Memory B cell (primary cell): ENCODE measurements around the gene PALD1.

Experiments
- ATAC-seq: fragments of 150-1000 bp; cut with Tn5 transposase; 2 replicates; pipeline ENCODE4 v1.10.0; 2021; ENCODE audit warnings: low read depth, mild to moderate bottlenecking, moderate library complexity
- DNase-seq, 2 donors: peaks; one replicate each; pipeline ENCODE4 v3.0.0; 2022; ENCODE audit warnings: low spot score in 2 of 2
- H3K27ac Mint-ChIP-seq: one replicate; pipeline ENCODE4 v1.8.0; 2022; ENCODE audit warnings: mild to moderate bottlenecking, moderate library complexity, mixed read lengths
- H3K27me3 Mint-ChIP-seq: one replicate; pipeline ENCODE4 v1.8.0; 2022; ENCODE audit warnings: mixed read lengths
- H3K36me3 Mint-ChIP-seq: one replicate; pipeline ENCODE4 v1.8.0; 2022; ENCODE audit warnings: mild to moderate bottlenecking, mixed read lengths
- H3K4me1 Mint-ChIP-seq: one replicate; pipeline ENCODE4 v1.8.0; 2022; ENCODE audit warnings: mixed read lengths
- H3K4me3 Mint-ChIP-seq: one replicate; pipeline ENCODE4 v1.8.0; 2022; ENCODE audit warnings: mild to moderate bottlenecking, moderate library complexity, mixed read lengths
- H3K9me3 Mint-ChIP-seq: one replicate; pipeline ENCODE4 v1.8.0; 2022; ENCODE audit warnings: mixed read lengths

Gene PALD1

DNA sequence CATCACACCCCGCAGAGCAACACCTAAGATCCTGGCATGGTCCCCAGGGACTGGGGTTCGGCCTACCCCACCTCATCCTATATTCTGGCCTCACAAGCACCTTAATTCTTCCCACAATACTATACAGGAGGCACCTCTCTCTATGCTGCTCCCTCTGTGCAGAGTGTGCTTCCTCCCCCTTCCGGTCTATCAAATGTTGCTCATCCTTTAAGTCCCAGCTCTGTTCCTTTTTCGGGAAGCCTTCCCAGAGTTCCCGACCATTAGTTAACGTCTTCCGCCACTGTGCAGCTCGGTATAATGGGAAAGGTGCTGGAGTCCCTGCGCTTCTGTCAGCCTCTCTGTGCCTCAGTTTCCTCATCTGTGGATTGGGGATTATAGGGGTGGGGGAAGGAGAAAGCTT lies 21.8 kb downstream of the PALD1 start:
- no peak for DNase-seq
- no peaks in the 10 kb centered on the region for H3K9me3 Mint-ChIP-seq
- no peaks in the 10 kb centered on the region for H3K36me3 Mint-ChIP-seq
- H3K4me1 Mint-ChIP-seq: peaks cover 13% of the 10 kb centered on the region
- H3K27ac Mint-ChIP-seq: no peak overlapping the region
- no peak overlapping the region for H3K4me3 Mint-ChIP-seq
- no peak for ATAC-seq
- no peaks in the 10 kb centered on the region for H3K27me3 Mint-ChIP-seq

DNA sequence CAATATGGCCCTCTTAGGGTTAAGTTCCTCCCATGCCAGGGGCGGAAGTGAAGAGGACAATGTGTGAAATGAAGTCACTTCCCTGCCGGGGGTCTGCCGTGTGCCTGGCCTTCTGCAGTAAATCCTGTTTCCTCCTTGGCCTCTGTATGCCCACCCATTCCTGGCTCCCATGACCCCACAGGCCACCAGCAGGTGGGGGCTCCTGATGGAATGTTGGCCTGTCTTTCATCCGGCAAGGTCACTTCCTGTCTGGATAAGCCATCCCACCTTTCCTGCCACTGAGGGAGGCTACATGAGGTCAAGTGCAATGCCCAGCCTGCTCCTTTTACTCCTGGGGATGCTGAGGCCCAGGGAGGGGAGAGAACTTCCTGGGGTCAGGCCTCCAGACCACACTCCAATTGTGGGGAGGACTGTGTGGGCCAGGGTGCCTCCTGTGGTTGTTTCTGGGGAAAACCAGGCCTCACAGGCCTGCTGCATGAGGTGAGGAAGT lies 22.3 kb downstream of the PALD1 start:
- DNase-seq: no peak
- H3K9me3 Mint-ChIP-seq: no peaks in the 10 kb centered on the region
- no peaks in the 10 kb centered on the region for H3K27me3 Mint-ChIP-seq
- peaks cover 11% of the 10 kb centered on the region for H3K4me1 Mint-ChIP-seq
- no peak overlapping the region for H3K27ac Mint-ChIP-seq
- H3K36me3 Mint-ChIP-seq: no peaks in the 10 kb centered on the region
- no peak overlapping the region for H3K4me3 Mint-ChIP-seq
- no peak for ATAC-seq

DNA sequence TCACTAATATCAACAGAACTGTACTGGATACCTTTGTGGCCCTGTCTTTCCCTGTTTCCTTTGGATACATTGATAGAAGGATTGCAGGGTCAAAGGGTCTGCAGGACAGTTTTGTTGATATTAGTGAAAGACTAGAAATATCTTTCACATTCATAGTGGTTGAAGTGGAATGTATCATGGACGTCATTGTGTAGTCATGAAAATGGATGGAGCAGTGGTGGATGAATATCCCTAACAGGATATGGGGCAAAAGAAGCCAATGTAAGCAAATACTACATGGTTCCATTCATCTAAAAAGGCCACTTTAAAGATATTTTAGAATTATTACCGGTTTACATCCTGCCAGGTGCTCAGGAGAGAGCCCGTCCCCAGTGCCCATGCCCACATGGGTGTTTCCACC lies 23.8 kb downstream of the PALD1 start:
- Mint-ChIP-seq H3K27me3 (no peaks in the 10 kb centered on the region), H3K27ac (no peak overlapping the region), H3K4me1 (peaks cover 11% of the 10 kb centered on the region), H3K9me3 (no peaks in the 10 kb centered on the region), H3K36me3 (no peaks in the 10 kb centered on the region), H3K4me3 (no peak overlapping the region)
- ATAC-seq (no peak), DNase-seq (no peak)

DNA sequence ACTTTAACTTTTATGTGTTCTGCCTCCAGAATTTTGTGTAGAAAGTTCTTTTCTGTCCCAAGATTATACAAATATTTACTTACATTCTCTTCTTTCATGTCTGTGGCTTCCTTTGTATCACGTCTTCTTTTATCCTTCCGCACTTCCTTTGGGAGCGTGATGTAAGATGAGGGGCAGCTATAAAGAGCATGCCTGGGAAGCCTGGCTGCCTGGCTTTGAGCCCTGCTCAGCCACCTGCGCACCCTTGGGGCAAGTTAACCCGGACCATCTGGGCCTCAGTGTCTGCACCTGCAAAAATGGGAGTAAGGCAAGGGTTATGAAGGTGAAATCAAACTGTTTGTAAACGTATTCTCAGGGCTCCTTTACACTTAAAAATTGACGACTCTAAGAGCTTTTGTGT lies 25.2 kb downstream of the PALD1 start:
- no peak for ATAC-seq
- no peak for DNase-seq
- Mint-ChIP-seq H3K27me3 (no peaks in the 10 kb centered on the region), H3K27ac (no peak overlapping the region), H3K4me1 (peaks cover 15% of the 10 kb centered on the region), H3K36me3 (no peaks in the 10 kb centered on the region), H3K4me3 (no peak overlapping the region), H3K9me3 (no peaks in the 10 kb centered on the region)

DNA sequence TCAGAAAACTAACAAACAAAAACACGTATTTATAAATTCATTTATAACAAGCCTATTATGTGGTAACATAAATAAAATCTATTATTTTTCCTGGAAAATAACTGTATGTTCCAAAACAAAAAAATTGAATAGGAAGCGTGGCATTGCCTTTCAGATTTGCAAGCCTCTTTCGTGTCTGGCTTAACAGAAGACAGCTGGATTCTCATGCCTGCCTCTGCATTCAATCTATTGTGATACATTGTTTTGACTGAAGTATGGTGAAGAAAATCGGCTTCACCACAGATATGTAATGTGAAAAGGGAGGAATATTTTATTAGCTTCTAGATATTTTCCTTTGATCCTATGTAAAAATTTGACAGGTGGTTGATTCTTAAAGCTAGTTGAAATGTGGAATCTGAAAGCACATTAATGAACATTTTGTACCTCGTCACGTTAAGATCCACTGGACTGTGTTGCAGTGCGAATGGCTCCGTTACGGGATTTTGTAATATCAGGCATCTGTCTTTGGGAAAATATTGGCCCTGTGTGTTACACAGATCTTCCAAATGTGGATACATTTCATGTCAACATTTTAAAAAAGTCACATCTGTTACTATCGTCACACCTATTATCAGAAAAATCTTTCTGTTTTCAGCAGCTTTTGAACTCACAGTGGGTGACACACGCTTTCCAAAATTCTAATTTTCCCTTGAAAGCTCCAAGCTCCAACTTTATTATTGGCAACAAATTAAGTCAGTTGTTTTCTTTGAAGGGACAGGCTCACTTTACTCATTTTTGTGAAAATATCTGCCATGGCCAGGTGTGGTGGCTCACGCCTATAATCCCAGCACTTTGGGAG lies 26.2 kb downstream of the PALD1 start:
- ATAC-seq: no peak
- H3K27me3 Mint-ChIP-seq: no peaks in the 10 kb centered on the region
- H3K4me3 Mint-ChIP-seq: no peak overlapping the region
- no peak overlapping the region for H3K27ac Mint-ChIP-seq
- no peak for DNase-seq
- peaks cover 20% of the 10 kb centered on the region for H3K4me1 Mint-ChIP-seq
- H3K36me3 Mint-ChIP-seq: no peaks in the 10 kb centered on the region
- H3K9me3 Mint-ChIP-seq: no peaks in the 10 kb centered on the region

DNA sequence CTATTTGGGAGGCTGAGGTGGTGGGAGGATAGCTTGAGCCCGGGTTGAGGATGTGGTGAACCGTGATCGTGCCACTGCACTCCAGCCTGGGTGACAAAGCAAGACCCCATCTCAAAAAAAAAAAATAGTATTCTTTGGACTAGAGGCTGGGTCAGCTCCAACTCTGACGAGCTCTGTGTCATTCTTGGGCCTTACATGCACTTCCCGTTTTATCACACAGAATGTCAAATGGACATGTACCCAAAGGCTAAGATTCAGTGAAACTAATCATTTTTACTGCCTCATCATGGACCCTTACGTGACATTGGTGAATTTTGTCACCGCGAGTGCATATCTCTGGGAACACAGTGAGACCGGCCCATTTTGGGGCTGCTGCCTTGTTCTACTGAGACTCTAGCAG lies 27.3 kb downstream of the PALD1 start:
- Mint-ChIP-seq H3K27me3 (no peaks in the 10 kb centered on the region), H3K4me3 (no peak overlapping the region), H3K27ac (no peak overlapping the region), H3K9me3 (no peaks in the 10 kb centered on the region), H3K4me1 (peaks cover 11% of the 10 kb centered on the region), H3K36me3 (no peaks in the 10 kb centered on the region)
- ATAC-seq (no peak), DNase-seq (no peak)

DNA sequence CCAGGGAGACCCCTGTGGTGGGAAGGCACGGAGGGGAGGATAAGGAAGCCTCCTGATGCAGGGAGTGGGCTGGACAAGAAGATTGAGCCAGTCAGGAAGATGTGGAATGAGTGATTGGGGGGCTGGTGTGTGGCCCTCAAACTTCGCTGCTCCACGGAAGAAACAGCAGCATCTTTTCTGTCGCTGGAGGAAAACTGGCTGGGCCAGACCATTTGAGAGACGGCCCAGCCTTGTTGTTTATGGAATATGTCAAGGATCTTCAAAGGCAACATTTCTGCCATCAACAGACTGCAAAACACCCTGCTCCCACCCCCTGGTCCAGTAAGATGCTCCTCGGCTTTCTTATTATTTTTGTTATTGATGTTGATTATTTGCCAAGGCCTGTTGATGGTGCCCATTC lies 29.4 kb downstream of the PALD1 start:
- H3K27ac Mint-ChIP-seq: no peak overlapping the region
- H3K27me3 Mint-ChIP-seq: no peaks in the 10 kb centered on the region
- DNase-seq (no peak), ATAC-seq (no peak)
- no peak overlapping the region for H3K4me3 Mint-ChIP-seq
- peaks cover 11% of the 10 kb centered on the region for H3K4me1 Mint-ChIP-seq
- no peaks in the 10 kb centered on the region for H3K36me3 Mint-ChIP-seq
- no peaks in the 10 kb centered on the region for H3K9me3 Mint-ChIP-seq

DNA sequence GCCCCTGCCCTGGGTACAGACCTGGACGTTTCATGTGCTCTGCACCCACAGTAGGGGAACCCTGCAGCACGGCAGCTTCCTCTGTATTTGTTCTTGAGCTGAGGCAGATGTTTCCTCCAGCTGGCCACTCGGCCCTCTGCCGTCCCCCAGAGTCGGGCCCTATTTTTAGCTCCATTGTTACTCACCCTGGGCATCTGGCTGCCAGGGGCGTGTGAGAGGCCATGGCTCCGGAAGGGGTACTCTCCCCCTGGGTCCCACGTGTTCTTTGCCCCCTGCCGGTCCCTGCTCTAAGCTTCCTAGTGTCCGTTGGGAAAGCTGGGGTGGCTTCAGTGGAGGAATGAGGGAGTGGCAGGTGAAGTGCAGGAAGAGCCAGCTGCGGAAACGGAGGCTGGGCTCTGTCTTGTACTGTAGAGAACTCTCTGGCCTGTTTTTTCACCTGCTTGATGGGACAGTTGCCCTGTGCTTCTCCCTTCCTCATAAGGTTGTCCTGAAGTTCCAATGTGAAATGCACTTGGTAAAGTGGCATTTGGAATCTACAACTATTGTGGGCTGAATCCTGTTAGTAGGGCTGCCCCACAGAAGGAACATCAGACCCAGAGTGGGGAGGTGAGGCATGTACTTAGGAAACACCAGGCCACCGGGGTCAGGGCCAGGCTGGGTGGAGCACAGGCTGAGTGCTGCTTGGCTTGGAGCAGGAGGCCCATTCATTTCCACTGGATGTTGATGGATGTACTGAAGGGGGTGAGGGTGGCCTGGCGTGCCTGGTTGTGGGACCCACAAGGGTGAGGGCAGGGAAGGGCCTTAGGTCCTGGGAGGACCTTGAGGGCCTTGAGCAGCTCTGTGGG lies 30.6 kb downstream of the PALD1 start:
- ATAC-seq: peak; percentile 38
- Mint-ChIP-seq H3K9me3 (no peaks in the 10 kb centered on the region), H3K36me3 (no peaks in the 10 kb centered on the region), H3K27me3 (no peaks in the 10 kb centered on the region), H3K27ac (peak overlapping the region; percentile 72), H3K4me1 (peaks cover 16% of the 10 kb centered on the region), H3K4me3 (peak overlapping the region; percentile 51)
- no peak for DNase-seq

DNA sequence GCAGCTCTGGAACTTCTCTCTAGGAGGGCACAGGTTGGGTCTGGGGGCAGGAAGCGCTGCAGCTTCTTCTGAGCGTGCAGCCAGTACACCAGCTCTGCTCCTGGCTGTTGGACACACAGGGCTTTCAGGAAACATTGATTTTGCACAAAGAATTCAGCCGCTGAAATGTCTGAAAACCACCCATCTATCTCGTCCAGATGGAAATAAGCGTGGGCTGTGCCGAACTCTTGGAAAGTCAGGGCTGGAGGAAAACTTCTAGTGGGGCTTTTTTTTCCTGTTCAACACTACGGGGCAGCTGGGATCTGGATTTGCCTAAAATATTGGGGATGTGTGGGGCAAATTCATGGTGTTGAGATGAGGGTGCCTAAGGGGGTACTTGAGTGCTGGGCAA lies 31.2 kb downstream of the PALD1 start:
- Mint-ChIP-seq H3K9me3 (no peaks in the 10 kb centered on the region), H3K36me3 (no peaks in the 10 kb centered on the region), H3K4me1 (peaks cover 18% of the 10 kb centered on the region), H3K27me3 (no peaks in the 10 kb centered on the region), H3K4me3 (no peak overlapping the region), H3K27ac (peak overlapping the region; percentile 72)
- ATAC-seq: no peak
- no peak for DNase-seq

DNA sequence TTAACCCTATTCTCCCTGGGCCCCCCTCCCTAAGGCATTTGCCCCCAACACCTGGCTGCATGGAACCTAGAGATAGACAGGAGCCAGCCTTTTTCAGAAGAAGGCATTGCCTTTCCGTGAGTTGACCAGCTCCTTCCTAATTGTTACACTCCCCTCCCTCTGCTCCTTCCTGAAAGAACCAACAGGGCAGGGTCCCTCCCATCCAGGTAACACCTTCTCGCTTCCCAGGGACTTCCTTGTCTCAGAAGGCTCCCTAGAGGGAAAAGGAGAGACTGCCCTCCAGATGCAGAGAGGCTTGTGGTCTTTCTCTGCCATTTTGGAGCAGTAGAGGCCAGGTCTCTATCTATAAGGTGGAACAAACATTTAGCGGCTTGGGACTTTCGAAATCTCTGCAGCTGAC lies 31.9 kb downstream of the PALD1 start:
- H3K27ac Mint-ChIP-seq: no peak overlapping the region
- no peaks in the 10 kb centered on the region for H3K36me3 Mint-ChIP-seq
- H3K4me3 Mint-ChIP-seq: no peak overlapping the region
- H3K27me3 Mint-ChIP-seq: no peaks in the 10 kb centered on the region
- DNase-seq (no peak), ATAC-seq (no peak)
- H3K4me1 Mint-ChIP-seq: peaks cover 20% of the 10 kb centered on the region
- no peaks in the 10 kb centered on the region for H3K9me3 Mint-ChIP-seq

DNA sequence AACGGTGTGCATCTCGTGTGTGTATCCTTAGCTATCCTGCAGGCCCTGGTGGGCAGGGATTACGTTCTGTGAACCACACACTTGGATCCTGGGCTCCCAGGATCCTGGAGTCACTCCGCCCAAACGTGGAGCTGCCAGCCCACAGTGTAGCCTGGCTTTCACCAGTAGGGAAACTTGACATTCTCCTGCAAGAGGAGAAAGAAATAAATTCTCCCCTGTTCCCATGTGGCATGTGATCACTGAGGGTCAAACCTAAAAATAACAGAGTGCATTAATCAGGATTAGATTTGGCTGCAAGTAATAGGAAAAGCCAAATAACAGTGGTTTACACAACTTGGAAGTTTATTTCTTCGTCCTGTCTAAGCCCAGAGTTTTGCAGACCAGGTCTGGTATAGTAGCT lies 32.3 kb downstream of the PALD1 start:
- Mint-ChIP-seq H3K9me3 (no peaks in the 10 kb centered on the region), H3K4me1 (peaks cover 20% of the 10 kb centered on the region), H3K36me3 (no peaks in the 10 kb centered on the region), H3K4me3 (no peak overlapping the region), H3K27me3 (no peaks in the 10 kb centered on the region), H3K27ac (no peak overlapping the region)
- no peak for DNase-seq
- no peak for ATAC-seq

DNA sequence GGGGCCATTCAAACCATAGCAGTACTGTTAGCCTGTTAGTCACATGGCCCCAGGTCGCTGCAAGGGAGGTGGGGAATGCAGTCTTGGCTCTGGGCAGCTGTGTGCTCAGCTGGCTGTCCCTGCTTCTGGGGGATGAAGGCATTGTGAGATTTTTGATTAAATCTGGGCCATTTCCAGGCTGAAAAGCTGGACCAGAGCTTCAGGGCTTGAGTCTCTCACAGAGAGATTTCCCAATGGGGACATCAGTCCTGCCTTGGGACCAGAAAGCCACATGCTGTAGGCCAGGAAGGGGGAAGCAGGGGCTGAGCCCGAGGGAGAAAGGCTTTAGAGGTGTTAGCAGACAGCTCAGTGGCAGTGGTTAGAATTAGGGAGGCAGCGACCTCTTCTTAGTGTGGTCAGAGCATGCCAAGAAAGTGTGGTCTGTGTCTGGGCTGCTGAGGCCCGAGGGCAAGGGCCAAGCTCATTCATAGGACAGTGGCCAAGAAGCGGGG lies 33.6 kb downstream of the PALD1 start:
- no peak overlapping the region for H3K27ac Mint-ChIP-seq
- H3K4me1 Mint-ChIP-seq: peaks cover 20% of the 10 kb centered on the region
- ATAC-seq (no peak), DNase-seq (no peak)
- H3K27me3 Mint-ChIP-seq: no peaks in the 10 kb centered on the region
- H3K36me3 Mint-ChIP-seq: no peaks in the 10 kb centered on the region
- no peaks in the 10 kb centered on the region for H3K9me3 Mint-ChIP-seq
- H3K4me3 Mint-ChIP-seq: no peak overlapping the region

DNA sequence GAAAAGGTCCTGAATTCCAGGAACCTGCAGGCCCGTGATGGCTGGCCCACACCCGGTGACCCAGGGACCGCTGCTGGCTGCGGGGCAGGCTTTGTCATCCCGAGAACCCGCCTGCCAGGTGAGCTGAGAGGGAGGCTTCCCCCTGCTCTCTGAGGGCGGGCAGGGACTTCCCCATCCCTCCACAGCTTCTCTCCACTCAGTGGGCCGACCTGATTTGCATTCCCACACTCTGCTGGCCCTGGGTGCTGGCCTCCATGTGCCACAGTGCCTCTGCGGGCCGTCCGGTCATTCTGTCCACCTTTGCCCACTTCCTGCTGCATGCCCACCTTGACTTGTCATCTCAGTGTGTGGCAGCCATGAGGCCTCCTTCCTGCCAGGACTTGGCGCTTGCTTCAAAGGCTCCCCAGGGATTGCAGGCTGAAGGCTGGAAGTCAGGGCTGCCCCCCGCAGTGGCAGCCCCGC lies 35.3 kb downstream of the PALD1 start:
- ATAC-seq: peak; percentile 98
- Mint-ChIP-seq H3K4me1 (peaks cover 15% of the 10 kb centered on the region), H3K36me3 (no peaks in the 10 kb centered on the region), H3K27me3 (no peaks in the 10 kb centered on the region), H3K27ac (no peak overlapping the region), H3K9me3 (no peaks in the 10 kb centered on the region), H3K4me3 (no peak overlapping the region)
- DNase-seq: no peak

DNA sequence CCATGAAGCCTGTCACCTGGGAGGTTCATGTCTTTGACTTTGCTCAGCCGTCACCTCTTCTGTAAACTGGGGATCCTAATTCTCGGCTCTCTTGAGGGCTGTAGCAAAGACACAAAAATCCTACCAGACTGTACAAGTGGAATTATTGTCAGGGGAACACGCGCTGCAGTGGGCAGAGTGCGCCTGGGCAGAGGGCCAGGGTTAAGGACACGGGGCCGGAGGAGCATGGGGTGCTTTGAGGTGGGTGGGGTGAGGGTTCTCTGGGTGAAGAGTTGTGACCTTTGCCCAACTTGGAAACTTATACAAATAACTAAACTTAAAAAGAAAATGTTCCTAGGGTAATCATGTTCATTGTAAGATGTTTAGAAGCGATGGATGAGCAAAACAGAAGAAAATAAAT lies 36.0 kb downstream of the PALD1 start:
- DNase-seq (no peak), ATAC-seq (no peak)
- Mint-ChIP-seq H3K27ac (no peak overlapping the region), H3K36me3 (no peaks in the 10 kb centered on the region), H3K4me1 (peaks cover 9% of the 10 kb centered on the region), H3K27me3 (no peaks in the 10 kb centered on the region), H3K9me3 (no peaks in the 10 kb centered on the region), H3K4me3 (no peak overlapping the region)
